Activated effector memory CD4-positive, alpha-beta T cell treated with Interleukin-2 at 50 U/mL for 16 hours (primary cell): ENCODE measurements around the gene WDR93.

ENCODE experiments used
- DNase-seq: peaks from one replicate; pipeline ENCODE4 v3.0.0-alpha.2; 2020

Gene WDR93

DNA sequence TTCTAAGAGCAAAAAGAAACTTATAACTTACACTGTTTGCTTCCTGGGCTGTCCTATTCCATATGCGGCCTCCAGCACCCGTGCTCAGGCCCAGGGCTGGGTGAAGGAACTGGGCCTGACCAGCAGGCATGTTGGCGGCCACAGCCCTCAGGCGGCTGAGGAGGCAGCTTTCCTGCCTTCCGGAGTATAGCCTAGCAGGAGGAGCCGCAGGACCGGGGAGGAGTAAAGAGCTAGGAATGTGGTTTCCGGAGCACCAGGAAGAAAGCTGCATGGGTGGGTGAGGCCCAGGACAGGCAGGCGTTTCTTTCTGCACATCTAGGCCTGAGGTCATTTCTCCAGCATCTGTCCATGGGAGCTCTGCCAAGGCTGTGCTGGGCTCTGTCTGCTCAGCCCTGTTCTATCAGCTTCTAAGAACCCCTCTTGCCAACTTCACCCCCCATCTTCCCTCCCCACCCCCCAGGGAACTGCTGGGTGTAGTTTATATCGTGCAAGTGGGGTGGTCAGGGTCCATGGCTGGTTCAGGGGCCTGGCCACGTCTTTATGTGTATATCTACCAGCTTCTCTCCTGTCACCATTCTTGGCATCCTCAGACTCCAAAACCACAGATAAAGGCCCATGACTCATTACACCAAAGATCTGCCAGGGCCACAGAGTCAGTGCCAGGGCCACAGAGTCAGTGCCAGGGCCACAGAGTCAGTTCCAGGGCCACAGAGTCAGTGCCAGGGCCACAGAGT lies 27.6 kb upstream of the WDR93 start:
- no peak for DNase-seq

DNA sequence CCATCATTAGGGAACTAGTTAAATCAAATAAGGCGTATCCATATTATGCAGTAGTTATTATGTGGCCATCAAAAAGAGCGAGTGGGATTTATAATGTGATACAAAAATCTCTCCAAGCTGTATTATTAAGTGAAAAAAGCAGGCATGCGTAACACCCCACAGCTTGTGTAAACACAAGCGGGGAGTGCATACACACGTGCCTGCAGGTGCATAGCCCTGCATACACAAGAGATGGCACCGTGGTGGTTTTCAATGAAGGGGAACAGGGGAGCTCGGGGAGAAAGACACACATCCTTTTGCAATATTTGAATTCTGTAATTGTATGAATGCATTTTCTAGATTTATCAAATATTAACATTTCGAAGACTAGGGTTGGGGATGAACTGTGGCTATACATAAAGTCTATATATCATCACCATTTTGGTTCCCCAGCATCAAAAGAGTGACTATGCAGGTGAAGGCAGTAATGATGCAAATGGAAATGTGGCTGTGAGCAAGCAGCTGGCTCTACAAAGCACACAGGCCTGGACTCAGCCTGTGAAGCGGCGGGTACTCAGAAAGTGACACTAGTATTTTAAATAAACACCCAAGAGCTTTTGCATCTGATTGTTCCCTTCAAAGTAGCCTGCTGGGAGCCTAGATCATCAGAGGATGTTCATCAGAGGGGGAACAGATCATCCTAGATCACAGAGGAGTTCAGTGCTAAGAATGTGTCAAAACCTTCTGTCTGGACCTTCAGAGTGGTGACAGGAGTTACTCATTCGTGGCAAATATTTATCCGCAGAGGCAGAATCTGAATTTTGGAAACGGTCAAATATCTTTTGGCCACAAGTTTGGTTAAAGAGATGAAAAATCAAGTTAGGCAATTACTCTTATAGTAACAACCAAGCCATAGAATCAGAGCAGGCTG lies 25.9 kb upstream of the WDR93 start:
- DNase-seq, result no peak

DNA sequence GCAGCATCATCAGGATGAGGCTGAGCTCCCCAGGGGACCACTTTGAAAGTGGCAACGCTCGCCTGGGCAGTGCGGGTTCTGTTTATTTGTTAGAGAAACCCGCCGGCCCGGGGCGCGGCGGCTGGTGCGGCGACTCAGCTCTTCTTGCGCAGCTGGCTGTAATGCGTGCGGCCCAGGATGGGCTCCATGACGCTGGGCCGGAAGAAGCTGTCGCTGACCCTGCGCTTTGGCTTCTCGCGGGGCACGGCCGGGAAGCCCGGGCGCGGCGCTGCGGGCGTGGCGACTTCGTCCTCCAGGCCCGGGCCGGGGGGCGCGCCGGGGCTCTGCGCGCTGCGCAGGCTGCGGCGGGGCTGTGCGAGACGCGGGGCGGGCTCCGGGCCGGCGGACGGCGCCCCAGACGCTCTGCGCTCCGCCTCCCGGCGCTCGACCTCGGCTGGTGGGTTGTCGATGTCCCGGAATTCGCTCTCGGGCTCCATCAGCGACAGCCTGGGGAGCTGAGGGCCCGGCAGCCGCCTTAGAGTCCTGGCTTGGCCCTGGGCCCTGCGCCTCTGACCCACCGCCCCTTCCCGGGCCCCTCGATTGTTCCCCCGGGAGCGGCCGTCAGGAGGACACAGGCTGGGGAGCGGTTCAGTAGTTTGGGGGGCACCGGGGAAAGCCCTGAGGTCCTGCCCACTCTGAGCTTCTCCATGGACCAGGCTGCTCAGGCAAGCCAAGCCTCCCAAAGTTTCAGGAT lies 25.0 kb upstream of the WDR93 start:
- DNase-seq, result no peak

DNA sequence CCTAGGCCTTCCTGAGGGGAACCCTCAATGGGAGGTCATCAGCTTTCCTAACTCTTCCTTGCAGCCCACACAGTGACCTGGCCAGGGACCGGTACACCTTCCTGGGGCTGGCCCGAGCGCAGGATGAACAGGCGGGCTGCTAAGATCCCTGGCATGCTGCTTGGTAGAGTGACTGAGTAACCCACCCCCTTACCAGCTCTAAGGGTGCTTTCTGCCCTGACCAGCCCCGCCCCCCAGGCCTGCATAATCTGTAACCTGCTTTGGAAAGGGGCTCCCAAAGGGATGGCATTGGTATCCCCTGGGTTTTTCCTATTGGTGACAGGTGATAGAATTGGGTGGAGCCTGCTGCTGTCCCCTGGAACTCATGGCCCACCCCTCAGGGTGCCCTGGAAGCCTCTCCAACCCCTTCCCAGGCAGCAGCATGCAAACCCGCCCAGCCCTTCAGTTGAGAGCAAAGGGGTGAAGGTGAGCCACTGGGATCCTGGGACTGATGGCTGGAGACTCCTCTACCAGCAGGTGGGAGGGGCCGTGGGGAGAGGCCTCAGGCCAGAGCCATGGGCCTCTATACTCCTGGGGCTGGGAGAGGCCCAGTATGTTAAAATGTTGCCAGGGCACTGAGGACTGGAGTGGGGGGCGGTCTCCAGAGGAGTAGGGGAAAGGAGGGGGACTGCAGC lies 24.3 kb upstream of the WDR93 start:
- no peak for DNase-seq

DNA sequence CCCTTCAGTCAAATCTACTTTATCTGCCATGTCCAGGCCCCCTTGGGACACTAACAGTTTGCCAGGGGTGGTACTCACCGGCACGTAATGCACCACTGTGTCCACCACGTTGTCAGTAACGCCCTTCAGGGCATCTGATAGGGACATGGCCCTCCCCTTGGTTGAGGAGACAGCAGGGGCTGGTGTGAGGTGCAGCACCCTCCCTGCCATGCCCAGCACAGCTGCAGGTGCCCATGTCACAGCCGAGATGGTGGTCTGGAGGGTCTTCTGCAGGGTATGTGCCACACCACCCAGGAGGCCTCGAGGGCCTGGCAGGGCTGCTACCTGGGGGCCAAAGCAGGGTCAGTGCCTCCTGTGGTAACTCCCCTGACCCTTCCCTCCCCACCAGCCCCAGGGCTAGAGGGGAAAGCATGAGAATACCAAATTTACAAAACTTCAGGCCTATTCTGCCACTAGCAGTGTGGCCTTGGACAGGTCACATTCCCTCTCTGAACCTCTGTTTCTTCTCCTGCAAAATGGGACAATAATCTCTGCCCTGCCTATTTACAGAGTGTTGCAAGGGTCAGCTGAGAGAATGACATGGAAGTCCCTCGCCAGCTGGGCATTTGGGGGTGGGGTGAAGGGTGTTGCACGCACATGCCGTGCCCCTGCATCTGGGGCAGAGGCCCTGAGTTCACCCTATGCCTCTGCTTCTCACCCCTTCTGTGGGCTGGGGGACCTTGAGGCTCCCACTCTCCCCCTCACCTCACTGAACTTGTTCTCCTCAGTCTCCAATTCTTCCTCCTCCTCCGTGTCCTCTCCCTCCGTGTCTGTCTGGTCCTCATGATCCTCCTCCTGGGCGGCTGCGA lies 23.5 kb upstream of the WDR93 start:
- no peak for DNase-seq

DNA sequence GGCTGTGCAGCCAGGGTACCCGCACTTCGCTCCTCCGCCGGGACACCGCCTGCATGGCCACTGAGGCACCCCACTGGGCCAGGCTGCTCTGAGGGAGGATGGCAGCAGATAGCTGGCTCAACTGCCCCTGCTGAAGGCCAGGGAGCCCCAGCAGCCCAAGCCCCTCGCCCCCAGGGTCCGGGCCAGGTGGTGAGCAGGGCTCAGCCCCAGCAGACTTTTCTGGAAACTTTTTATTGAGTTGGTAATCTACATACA lies 23.0 kb upstream of the WDR93 start:
- no peak for DNase-seq

DNA sequence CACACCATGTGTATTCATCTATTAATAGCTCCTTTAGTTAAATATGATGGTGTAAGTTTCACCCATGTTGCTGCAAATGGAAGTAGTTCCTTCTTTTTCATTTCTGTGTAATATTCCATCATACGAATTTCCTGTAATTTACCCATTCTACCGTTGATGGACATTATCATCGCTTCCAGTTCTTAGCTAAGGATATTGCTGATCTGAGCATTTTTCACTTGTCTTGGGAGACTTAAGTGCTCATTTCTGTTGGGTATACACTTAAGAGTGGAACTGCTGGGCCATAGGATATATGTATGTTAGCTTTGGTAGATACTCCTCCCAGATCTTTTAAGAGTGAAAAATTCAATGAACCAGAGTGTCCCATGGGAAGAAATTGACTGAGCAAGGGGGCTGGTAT lies 22.4 kb upstream of the WDR93 start:
- DNase-seq, result no peak

DNA sequence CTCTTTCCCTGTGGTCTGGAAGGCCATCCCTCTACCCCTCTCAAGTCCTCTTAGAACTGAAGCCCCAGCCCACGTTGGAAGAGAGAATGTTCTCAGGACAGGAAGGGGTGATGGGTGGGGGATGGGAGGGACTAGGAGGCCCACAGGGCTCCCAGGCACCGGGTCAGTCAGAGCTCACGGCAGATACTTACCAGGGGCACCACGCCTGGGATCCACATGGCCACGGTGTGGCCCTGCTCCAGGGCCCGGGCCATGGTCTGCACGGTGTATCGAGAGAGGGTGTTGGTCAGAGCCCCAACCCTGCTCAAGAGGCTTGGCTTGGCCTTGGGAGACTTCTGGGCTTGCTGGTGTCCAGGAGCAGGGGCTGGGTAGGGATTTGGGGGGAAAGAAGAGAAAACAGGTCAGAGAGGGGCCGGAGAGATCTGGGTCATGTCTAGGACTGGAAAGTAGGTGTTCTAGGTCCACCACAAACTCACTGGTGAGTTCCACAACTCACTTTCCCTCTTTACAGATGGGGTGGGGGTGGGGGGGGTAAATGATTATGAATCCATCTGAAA lies 21.2 kb upstream of the WDR93 start:
- no peak for DNase-seq

DNA sequence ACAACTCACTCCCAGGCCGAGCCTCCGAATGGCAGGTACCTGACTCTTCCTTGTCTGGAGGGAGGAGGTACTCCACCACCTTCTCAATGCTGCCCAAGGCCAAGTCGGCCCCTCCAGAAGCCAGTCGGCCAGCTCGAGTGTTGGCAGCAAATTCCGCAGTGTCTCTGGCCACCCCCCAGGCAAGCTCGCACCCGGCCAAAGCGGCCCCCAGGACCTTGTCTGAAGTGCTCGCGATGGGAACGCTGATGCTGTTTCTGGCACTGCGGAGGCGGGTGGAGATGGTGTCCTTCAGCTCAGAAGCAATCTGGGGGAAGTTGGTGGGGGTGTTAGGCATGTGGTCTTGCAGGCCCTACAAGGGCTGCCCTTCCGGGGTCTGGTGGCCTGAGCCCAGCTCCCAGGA lies 20.7 kb upstream of the WDR93 start:
- no peak for DNase-seq

DNA sequence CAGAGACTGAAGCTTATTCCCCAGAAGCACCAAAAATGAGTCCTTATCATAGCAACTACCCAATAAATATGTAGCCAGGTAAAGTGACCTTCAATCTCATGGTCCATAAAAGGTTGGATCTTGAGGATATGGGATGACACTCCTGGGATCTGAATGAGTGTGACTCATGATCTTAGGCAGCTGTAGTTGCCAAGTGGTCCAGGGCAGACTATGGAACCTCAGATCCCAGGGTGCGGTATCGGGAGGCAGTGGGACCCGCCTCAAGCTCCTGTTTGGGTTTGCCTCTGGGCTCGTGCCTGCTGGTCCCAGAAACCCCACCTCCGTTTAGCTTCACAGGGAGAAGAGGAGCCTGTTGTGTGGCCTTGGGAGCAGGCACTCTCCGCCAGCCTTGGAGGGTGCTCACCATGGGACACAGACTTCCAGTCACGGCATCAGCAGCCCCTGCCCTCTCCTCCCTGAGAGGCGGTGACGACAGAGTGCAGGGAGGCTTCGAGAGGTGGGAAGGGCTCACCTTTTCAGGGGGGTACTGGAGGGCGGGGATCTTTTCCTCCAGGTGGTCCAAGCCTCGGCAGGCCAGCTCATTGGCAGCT lies 19.5 kb upstream of the WDR93 start:
- no peak for DNase-seq

DNA sequence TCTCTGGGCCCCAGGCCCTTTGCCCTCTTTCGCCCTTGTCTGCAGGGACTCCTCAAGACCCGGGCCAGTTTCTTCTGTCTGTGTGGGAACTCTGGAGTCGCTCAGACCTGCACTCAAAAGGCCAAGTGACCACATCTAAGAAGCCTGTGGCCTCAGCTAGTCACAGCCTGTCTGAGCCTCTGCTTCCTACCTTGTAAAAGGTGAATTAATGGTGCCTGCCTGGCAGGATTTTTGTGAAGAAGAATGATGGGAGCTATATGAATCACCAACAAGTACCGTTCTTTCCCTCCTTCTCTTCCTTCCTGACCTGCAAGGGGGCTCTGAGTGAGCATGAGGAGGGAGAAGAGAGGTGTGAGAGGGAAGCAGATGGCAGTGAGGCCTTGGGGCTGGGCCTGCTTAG lies 18.9 kb upstream of the WDR93 start:
- no peak for DNase-seq

DNA sequence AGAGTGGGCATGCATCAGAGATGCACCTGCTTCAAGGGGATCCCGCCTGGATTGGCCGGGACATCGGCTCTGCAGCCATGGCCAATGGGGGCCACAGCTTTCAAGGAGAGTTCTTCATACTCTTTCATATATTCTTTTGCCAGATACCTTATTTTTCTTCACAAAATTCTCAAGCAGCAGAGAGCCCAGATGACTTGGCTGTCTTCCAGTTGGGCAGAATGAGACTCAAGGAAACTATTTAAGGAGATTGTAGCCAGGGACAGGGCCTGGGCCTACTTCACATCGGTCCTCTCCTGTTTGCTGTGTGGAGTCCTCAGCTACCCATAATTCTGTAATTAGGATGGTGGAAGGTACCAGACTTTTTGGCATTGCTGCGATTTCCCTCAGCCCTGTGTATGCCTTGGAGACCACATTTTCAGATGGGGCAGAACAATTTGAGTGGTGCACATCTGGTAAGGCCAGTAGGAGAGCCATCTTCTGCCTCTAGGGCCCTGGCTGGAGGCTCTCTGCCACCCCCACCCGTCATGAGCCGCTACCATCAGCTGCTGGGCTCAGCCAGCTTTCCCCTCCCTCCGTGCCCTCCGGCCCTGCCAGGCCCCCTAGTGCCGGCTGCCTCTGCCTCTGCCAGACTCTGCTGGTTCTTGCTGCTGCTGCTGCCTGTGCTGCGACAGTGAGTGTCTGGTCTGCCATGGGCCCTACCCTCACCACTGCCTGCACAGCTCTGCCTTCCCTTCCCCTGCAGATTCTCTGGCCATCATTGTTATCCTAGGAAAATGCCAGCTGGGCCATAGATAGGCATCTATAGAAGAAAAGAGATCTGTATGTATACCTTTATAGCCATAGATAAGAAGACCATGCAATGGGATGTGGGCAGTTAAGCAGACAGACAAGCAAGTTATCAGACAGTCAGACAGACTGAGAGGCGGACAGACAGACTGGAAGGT lies 18.1 kb upstream of the WDR93 start:
- no peak for DNase-seq

DNA sequence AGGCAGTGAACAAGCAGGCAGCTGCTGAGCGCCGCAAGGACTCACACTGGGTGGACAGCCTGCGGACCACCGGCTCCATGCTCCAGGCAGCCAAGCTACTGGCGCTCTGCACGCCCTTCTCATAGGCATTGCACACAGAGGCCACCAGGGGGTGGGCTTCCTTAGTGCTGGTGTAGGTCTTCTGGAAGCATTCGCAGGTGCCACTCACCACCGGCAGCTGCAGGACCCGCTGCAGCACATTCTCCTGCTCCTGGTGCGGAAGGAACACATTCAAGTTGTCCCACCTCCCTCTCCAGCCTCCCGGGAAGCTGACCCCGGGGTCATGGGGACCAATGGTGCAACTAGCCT lies 17.5 kb upstream of the WDR93 start:
- DNase-seq, result no peak

DNA sequence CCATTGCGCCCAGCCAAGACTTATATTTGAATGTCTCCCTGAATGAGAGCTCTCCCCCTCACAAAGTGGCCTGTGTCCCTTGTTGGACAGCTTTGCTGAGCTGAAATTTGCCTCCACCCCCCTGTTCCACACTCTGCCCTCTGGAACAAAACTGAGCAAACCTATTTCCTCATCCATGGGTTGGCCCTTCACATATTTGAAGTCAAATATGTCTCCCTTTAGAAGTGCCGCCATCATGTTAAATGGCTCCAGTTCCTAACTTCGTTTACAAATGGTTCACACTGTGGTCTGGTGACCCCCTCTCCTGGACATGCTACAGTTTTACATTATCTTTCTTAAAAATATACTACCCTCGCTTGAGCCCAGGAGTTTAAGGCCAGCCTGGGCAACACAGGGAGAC lies 16.1 kb upstream of the WDR93 start:
- no peak for DNase-seq

DNA sequence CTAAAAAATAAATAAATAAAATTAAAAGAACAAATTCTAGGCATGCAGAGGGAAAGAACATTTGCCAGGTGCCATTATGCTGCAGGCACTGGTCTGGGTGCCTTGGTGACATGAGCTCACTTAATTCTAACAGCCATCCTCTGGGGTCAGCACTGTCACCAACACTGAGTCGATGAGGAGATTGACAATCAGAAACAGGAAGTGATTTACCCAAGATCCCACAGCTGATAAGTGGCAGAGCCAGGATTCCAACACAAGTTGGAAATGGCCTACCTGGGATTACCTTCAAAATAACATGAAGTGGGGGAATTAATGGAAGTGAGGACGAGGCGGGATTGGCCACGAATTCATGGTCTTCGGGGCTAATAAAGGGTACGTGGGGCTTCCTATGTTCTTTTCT lies 15.0 kb upstream of the WDR93 start:
- DNase-seq, result no peak

DNA sequence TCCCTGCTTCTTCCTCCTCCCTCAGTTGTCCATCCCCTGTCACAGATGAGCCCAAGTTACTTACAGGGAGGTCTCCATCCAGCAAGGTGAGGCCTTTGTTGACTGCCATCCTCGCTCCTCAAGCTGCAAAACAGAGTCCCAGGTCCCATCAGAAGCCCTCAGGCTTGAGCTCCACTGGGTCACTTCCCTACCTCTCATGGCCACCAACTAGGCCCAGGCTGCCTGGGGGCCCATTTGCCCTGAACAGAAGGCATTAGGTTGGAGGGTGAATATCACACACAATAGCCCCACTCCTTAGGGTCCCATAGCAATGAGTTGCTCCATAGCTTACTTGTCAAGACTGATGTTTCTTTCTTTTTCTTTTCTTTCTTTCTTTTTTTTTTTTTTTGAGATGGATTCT lies 13.2 kb upstream of the WDR93 start:
- DNase-seq, result no peak

DNA sequence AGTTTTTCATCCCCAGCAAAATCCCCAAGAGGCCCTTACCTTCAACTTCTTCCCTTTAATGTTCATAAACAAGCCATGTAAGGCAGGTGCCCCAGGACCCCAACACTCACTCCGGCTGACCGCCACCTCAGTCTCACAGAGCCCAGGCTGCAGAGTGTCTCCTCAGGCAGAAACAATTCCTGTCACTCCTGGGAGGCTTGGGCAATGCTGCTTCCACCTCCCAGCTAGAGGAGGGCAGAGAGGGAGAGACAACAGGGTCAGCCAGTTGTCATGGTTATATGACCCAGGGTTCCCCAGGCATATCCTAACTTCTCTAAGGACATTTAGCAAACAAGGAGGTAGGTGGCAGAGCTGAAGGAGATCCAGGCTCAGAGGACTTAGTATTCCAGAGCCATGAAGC lies 11.4 kb upstream of the WDR93 start, which contains the start of gene PLIN1:
TSS of gene PLIN1 (minus strand) at position 156 of the 400 bp plus-strand sequence. CDS start 1,878 bp downstream, outside the sequence.
- no peak for DNase-seq

DNA sequence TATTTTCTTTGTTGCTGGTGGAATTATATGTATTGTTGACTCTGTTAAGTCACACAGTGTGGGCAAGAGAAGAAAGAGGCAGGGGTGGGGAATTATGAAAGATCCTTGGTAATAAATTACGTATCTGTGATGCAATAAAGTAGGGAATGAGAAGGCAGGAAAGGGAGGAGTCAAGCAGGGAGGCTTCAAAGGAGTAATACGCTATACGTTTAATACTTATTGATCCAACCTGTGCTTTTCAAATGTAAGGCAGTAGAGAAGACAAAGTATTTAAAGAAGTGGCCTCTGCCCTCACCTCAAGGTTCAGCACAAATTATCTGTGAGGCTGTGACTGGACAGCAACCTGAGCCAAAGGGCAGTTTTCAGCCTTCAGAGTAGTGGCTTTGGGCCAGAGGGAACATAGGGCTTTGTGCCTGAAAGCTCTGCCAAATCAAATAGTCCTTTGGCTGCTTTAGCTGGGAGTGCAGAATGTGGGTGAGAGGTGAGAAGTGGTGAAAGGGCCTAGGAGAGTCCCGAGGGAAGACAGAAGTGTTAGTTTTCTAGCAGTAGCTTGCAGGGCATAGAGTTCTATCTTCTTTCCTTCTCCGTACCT lies 10.2 kb upstream of the WDR93 start:
- no peak for DNase-seq

DNA sequence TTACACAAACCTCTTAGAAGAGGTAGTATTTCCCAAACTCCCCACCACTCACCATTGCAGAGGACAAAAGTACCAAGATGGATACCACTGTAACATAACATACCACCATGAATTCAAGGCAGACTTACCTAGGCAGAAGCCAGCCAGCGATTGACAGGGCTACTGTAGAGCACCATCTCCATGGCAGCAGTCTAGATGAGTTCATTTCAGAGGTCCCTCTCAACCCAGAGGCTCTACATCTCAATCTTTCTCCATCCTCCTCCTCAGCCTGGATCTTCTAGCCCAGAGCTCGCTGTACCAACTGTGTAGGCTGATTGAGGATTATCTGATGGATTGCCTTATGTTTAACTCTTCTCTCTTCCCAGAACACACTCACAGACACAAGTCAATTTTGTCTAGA lies 9.5 kb upstream of the WDR93 start:
- no peak for DNase-seq

DNA sequence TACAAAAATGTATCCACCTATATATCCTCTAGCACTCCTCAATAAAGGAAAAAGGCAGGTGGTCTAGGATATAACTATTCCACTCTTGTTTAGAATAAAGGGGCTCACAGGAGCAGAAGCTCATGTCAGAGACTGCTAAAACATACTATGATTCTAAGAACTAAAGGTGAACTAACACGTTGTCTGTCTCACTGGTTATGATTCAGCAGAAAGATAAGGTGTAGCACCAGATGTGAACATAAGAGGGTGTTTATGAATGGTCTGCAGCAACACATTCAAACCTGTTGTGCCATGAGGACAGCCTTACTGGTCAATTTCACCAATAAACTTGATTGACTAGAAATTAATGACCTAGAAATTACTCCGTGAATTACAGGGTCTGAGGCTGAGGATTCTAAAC lies 4.6 kb upstream of the WDR93 start:
- DNase-seq, result no peak
